ENCODE data around the gene PFDN4.

Gene PFDN4

DNA sequence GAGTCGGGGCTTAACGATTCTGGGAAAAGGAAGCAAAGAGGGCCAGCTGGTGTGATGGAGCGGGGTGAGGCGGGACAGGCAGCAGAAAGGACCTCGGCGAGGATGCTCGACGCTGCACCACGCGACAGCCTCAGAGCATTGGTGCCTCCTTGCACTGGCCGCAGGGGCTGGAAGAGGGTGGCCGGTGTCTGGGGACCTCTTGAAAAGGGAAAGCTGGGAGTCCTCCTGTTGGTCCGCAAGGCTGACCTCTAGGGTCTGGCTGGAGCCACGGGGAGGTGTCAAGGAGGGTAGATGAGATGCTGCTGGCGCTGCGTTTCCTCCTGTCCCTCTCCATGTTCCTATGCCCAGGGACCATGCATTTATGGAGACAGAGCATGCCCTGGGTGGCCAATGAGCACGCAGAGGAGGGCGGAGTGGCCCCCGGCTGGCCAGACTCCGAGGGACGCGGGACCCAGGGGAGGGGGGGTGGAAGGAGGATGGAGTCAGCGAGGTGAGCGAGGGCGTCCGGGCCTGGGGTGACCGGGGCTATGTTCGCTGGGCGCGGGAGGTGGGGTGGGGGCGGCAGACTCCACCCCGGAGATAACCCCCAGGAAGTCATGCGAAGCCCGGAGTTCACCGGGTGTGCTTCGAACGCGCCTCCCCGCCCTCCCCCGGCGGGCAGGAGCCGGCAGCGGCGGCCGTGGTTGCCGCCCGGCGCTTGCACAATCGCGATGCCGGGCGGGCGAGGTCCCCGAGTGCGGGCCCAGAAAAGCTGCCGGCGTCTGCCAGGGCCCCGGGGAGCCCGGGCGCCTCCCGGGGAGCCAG is 34.0 kb upstream of the PFDN4 start, which contains the start of gene CYP24A1 (continued):
- no peak for TF ChIP-seq OSR2 (tag by site-specific recombination; IDR thresholded peaks at IDR 0.05)
- no peak for TF ChIP-seq ZNF701 (tag by site-specific recombination; IDR thresholded peaks at IDR 0.05)
- TF ChIP-seq ZNF335 (tag by site-specific recombination; conservative IDR thresholded peaks at IDR 0.05) = peak; percentile 80
- no peak for TF ChIP-seq ZNF530 (tag by site-specific recombination; IDR thresholded peaks at IDR 0.05; ENCODE audit: low read depth)
- TF ChIP-seq, protein P1, sequence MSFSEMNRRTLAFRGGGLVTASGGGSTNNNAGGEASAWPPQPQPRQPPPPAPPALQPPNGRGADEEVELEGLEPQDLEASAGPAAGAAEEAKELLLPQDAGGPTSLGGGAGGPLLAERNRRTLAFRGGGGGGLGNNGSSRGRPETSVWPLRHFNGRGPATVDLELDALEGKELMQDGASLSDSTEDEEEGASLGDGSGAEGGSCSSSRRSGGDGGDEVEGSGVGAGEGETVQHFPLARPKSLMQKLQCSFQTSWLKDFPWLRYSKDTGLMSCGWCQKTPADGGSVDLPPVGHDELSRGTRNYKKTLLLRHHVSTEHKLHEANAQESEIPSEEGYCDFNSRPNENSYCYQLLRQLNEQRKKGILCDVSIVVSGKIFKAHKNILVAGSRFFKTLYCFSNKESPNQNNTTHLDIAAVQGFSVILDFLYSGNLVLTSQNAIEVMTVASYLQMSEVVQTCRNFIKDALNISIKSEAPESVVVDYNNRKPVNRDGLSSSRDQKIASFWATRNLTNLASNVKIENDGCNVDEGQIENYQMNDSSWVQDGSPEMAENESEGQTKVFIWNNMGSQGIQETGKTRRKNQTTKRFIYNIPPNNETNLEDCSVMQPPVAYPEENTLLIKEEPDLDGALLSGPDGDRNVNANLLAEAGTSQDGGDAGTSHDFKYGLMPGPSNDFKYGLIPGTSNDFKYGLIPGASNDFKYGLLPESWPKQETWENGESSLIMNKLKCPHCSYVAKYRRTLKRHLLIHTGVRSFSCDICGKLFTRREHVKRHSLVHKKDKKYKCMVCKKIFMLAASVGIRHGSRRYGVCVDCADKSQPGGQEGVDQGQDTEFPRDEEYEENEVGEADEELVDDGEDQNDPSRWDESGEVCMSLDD (tag by site-specific recombination; IDR thresholded peaks at IDR 0.05) = 0 out of 2 replicates have a peak, but pooled peaks have one; percentile 10
- peak; percentile 16; the same call in 1 of the 2 replicates for TF ChIP-seq SP3 (tag by site-specific recombination; IDR thresholded peaks at IDR 0.05)
- TF ChIP-seq ZFHX2 (tag by site-specific recombination; conservative IDR thresholded peaks at IDR 0.05) = peak; percentile 71
- peak; percentile 52; the same call in 1 of the 2 replicates for TF ChIP-seq KLF8 (tag by site-specific recombination; IDR thresholded peaks at IDR 0.05)
- TF ChIP-seq ZBTB8A (tag by site-specific recombination; IDR thresholded peaks at IDR 0.05) = peak; percentile 39
- TF ChIP-seq, protein P2, sequence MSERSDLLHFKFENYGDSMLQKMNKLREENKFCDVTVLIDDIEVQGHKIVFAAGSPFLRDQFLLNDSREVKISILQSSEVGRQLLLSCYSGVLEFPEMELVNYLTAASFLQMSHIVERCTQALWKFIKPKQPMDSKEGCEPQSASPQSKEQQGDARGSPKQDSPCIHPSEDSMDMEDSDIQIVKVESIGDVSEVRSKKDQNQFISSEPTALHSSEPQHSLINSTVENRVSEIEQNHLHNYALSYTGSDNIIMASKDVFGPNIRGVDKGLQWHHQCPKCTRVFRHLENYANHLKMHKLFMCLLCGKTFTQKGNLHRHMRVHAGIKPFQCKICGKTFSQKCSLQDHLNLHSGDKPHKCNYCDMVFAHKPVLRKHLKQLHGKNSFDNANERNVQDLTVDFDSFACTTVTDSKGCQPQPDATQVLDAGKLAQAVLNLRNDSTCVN (tag by site-specific recombination; optimal IDR thresholded peaks at IDR 0.05) = peak; percentile 21
- TF ChIP-seq ZNF341 (tag by site-specific recombination; IDR thresholded peaks at IDR 0.05; ENCODE audit: low read depth) = peak; percentile 94
- TF ChIP-seq ZNF660 (tag by site-specific recombination; IDR thresholded peaks at IDR 0.05) = no peak
- no peak for TF ChIP-seq SP7 (tag by site-specific recombination; IDR thresholded peaks at IDR 0.05)
- TF ChIP-seq, protein P3, sequence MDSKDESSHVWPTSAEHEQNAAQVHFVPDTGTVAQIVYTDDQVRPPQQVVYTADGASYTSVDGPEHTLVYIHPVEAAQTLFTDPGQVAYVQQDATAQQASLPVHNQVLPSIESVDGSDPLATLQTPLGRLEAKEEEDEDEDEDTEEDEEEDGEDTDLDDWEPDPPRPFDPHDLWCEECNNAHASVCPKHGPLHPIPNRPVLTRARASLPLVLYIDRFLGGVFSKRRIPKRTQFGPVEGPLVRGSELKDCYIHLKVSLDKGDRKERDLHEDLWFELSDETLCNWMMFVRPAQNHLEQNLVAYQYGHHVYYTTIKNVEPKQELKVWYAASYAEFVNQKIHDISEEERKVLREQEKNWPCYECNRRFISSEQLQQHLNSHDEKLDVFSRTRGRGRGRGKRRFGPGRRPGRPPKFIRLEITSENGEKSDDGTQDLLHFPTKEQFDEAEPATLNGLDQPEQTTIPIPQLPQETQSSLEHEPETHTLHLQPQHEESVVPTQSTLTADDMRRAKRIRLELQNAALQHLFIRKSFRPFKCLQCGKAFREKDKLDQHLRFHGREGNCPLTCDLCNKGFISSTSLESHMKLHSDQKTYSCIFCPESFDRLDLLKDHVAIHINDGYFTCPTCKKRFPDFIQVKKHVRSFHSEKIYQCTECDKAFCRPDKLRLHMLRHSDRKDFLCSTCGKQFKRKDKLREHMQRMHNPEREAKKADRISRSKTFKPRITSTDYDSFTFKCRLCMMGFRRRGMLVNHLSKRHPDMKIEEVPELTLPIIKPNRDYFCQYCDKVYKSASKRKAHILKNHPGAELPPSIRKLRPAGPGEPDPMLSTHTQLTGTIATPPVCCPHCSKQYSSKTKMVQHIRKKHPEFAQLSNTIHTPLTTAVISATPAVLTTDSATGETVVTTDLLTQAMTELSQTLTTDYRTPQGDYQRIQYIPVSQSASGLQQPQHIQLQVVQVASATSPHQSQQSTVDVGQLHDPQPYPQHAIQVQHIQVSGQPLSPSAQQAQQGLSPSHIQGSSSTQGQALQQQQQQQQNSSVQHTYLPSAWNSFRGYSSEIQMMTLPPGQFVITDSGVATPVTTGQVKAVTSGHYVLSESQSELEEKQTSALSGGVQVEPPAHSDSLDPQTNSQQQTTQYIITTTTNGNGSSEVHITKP (tag by site-specific recombination; IDR thresholded peaks at IDR 0.05) = peak; percentile 90

DNA sequence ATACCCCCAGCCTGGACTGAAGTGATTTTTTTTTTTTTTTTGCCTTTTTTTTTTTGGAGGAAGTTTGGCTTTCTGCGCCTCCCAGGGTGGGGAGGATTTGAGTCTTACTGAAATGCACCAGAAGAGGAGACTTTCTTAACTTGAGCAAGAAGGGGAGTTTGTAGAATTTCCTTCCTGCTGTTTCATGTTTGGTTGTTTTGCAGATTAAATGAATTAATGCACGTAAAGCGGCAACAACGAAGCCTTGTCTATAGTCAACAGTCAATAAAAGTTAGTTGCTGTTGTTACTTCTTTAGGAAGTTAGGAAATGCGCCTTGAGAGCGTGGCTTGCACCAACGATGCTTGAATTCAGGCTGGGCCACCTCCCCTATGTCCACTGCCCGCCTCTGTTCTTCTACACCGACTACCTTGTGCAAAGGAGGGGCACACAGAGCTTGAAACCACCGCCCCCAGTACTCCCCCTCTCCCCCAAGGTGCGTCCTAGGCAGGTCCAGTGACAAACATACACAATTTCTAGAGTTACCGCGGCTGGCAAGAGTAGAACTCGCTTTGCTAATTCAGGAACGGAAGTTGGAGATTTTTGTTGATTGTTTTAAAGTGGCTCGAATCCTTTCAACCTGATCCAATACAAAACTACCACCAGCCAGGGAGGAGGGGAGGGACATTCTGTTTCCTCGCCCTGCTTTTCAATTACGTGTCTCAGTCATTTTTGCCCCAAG is 33.3 kb upstream of the PFDN4 start:
- Histone ChIP-seq H3K4me3 (ENCODE audit: low read depth, low read length) (no peak overlapping the region), H3K9me3 (ENCODE audit: control insufficient read depth, insufficient read depth, low read depth, low read length) (no peaks in the 10 kb centered on the region), H3K27ac (ENCODE audit: extremely low read depth, low read depth, low read length) (no peak overlapping the region), H3K36me3 (ENCODE audit: control insufficient read depth in 2 of 2, insufficient read depth in 1 of 2, low read length in 2 of 2) (no peaks in the 10 kb centered on the region), H3K4me1 (ENCODE audit: control insufficient read depth, insufficient read depth, low read length) (peaks cover 11% of the 10 kb centered on the region)
- ChIA-PET CTCF (interaction anchor here (0.9 to 1.5 kb wide), 2 partner anchors 25 to 32 kb away, joined by 4 to 6 read pairs; no protein-coding TSS in a partner anchor), POLR2A (no interaction called here)
- TF ChIP-seq ZNF335 (tag by site-specific recombination; conservative IDR thresholded peaks at IDR 0.05) (peak; percentile 94), ZNF555 (tag by site-specific recombination; conservative IDR thresholded peaks at IDR 0.05) (no peak), ZFP37 (tag by site-specific recombination; IDR thresholded peaks at IDR 0.05) (no peak), ZNF311 (tag by site-specific recombination; IDR thresholded peaks at IDR 0.05; ENCODE audit: borderline replicate concordance) (no peak), WT1 (tag by site-specific recombination; IDR thresholded peaks at IDR 0.05) (no peak), ZIC2 (tag by site-specific recombination; IDR thresholded peaks at IDR 0.05) (peak; percentile 2; the same call in 1 of the 2 replicates)
- TF ChIP-seq, protein P4, sequence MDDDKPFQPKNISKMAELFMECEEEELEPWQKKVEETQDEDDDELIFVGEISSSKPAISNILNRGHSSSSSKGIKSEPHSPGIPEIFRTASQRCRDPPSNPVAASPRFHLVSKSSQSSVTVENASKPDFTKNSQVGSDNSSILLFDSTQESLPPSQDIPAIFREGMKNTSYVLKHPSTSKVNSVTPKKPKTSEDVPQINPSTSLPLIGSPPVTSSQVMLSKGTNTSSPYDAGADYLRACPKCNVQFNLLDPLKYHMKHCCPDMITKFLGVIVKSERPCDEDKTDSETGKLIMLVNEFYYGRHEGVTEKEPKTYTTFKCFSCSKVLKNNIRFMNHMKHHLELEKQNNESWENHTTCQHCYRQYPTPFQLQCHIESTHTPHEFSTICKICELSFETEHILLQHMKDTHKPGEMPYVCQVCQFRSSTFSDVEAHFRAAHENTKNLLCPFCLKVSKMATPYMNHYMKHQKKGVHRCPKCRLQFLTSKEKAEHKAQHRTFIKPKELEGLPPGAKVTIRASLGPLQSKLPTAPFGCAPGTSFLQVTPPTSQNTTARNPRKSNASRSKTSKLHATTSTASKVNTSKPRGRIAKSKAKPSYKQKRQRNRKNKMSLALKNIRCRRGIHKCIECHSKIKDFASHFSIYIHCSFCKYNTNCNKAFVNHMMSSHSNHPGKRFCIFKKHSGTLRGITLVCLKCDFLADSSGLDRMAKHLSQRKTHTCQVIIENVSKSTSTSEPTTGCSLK (tag by site-specific recombination; IDR thresholded peaks at IDR 0.05) = no peak
- TF ChIP-seq, protein P5, sequence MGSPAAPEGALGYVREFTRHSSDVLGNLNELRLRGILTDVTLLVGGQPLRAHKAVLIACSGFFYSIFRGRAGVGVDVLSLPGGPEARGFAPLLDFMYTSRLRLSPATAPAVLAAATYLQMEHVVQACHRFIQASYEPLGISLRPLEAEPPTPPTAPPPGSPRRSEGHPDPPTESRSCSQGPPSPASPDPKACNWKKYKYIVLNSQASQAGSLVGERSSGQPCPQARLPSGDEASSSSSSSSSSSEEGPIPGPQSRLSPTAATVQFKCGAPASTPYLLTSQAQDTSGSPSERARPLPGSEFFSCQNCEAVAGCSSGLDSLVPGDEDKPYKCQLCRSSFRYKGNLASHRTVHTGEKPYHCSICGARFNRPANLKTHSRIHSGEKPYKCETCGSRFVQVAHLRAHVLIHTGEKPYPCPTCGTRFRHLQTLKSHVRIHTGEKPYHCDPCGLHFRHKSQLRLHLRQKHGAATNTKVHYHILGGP (tag by site-specific recombination; IDR thresholded peaks at IDR 0.05) = no peak
- TF ChIP-seq, protein P6, sequence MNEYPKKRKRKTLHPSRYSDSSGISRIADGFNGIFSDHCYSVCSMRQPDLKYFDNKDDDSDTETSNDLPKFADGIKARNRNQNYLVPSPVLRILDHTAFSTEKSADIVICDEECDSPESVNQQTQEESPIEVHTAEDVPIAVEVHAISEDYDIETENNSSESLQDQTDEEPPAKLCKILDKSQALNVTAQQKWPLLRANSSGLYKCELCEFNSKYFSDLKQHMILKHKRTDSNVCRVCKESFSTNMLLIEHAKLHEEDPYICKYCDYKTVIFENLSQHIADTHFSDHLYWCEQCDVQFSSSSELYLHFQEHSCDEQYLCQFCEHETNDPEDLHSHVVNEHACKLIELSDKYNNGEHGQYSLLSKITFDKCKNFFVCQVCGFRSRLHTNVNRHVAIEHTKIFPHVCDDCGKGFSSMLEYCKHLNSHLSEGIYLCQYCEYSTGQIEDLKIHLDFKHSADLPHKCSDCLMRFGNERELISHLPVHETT (tag by site-specific recombination; IDR thresholded peaks at IDR 0.05) = no peak

Measured in HEK293 (cell line).